Left cardiac atrium (tissue), 4 donors: ENCODE data around the gene BORCS8. TPM values are rescaled to one million over a fixed set of nuclear protein-coding genes. Genes with fewer than 3 reads are reported as not detected.
"Not testable (repeated sequence)": the region's sequence is repeated elsewhere in the genome, so short reads cannot be mapped to it uniquely, and the experiment has no call there.

Source experiments
- ATAC-seq, 2 donors: fragments of 200-7000 bp; cut with Tn5 transposase; one replicate each; pipeline ENCODE4 v1.9.1; 2020; ENCODE audit warnings: mild to moderate bottlenecking in 2 of 2, moderate library complexity in 2 of 2
- DNase-seq: peaks from one replicate; pipeline ENCODE4 v3.0.0-alpha.2; 2020
- intact Hi-C, 2 donors: fragments of 100-400 bp; cut with DNase I; formaldehyde crosslinking; loops; one replicate each; pipeline versions ENCODE4 v1.14.1 to v1.15.1; 2022 to 2023
- total RNA-seq, 2 donors: library from RNA; stranded (reverse); fragmentation: NEBNext Ultra II Directional; extraction: Animal tissue kit (Norgen Biotek cat#: 25700); gene quantifications; one replicate each; pipeline ENCODE4 v1.2.1, GENCODE V29; 2021
- donor health status: DM: no; HTN: yes; CAD: no.
- donor health status: DM: no; HTN: yes; CAD: no; lungs with severe emphysema.
- donor health status: DM: yes; HTN: yes; CAD: no.
- donor health status: Dilated cardiomyopathy.

Gene BORCS8
- total RNA-seq, 2 donors from 2014 or later: 20.1 to 24.0 TPM

DNA sequence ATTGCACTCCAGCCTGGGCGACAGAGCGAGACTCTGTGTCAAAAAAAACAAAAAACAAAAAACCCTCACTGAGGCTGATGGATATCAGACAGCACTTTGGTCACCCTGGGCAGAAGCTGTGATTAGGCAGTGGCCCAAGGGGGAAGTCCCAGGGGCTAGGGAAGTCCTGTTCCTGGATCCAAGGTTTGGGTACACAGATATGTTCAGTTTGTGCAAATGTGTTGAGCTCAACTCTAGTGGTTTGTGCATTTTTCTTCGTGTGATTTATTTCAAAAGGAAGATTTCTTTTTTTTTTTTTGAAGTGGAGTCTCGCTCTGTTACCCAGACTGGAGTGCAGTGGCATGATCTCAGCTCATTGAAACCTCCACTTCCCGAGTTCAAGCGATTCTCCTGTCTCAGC lies 34.1 kb downstream of the BORCS8 start:
- intact Hi-C loops: no loop called here
- DNase-seq: no peak
- ATAC-seq: no peak

DNA sequence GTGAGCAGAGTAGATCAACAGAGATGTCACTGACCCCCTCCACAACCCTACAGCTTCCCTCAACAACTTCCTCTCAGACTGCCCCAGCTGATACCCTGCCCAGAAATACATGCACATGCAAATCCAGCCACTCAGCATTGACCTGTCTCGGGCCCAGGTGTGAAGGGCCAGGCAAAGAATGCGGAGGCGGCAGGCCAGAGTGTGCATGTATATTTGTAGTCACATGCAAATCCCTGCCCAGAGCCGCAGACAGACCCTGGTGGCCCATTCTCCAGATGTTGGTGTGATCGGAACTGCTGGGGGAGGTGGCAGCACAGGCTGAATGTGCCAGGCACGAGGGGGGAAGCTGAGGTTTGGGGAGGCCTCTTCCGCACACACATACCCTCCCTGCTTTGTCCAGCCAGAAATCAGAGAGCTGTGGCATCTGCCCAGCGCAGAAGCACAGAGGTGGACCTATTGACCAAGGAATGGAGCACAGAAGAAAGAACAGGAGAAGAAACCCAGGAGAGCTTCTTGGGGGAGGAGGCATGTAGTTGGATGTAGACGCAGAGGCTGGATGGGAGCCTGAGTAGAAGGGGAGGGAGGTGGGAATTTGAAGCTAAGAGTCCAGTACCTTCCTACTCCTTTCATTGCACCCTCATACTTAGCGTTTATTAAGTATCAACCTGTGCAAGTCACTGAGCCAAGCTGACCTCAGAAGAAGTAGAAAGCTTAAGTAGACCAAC lies 36.3 kb downstream of the BORCS8 start:
- no peak for DNase-seq
- intact Hi-C loops: no loop called here
- no peak for ATAC-seq

DNA sequence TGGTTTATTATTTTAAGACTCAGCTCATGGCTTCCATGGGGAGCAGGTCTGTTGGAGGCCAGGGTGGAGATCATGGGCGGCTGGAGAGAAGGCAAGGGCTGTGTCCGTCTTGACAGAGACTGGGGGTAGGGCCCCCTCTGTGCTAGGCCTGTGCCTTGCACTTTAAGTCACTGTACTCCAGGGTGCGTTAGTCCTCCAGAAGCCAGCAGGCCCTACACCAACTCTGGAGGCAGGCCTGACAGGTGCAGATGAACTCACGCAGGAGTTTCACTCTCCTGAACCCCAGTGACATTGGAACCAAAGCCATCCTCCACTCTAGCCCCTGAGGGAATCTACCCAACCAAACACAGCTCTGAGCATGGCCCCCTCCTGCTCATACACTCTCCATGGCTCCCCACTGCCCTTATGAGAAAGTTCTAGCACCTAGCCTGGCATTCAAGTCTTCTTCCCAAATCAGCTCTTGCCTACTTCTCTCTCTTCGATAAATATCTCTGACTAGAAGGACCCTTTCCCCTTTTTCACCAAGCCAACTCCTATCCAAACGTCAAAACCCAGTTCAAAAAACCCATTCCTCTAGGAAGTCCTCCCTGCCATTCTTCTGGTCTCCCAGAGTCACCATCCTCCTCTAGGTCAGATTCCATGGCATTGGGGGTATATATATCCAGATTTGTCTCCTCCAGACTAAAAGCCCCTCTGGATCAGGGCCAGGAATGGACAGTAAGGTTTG lies 37.0 kb downstream of the BORCS8 start:
- intact Hi-C loops: no loop called here
- DNase-seq (no peak), ATAC-seq (no peak)

DNA sequence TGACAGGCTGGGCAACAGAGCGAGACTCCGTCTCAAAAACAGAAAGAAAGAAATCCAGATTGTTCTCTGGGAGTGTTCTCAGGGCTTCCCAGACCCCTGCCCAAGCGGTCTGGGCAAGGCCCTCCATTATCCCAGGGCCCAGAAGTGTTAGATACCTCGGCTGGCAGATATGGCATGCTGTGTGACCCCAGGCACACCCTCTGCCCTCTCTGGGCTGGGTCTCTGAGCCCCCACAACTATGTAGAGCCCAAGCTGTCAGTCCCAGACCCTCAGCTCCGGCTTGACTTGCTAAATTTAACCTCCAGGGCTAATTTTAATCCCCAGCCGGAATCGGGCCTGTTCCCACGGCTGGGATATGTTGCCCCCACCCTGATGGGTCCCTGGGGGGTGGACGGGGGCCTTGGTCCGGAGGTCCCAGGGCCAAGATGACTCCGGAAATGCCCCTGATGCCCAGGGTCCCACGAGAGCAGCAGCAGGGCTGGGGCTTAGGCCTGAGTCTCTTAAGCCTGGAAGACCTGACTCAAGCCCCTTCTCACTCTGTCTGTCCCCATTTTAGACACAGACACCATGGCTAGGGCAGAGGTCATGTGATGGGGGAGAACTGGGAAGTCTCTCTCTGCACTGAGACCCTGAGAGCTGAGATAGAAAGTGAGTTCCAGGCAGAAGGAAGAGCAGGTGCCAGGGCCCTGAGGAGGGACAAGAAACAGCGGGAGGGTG lies 39.1 kb downstream of the BORCS8 start:
- DNase-seq (no peak), ATAC-seq (peak in 1 of 2 donors; percentile 19)
- intact Hi-C loops: no loop called here

DNA sequence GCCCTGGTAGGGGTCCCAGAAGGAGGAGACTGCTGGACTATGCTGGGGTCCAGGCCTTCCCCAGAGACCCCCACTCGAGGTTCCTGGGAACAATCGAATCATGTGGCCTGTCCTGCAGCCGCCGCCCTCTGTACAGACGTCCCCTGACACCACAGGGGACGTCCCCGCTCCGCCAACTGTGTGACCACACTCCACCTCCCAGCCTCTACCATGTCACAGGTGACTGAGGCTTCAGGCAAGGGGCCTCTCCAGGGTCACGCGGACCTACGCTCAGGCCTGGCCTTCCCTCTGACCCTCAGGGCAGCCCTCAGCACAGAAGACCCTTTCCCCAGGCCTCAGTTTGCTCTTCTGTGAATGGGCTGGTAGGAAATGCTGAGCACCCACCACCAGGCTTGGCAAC lies 40.5 kb downstream of the BORCS8 start:
- DNase-seq: no peak
- intact Hi-C loops: no loop called here
- ATAC-seq: no peak

DNA sequence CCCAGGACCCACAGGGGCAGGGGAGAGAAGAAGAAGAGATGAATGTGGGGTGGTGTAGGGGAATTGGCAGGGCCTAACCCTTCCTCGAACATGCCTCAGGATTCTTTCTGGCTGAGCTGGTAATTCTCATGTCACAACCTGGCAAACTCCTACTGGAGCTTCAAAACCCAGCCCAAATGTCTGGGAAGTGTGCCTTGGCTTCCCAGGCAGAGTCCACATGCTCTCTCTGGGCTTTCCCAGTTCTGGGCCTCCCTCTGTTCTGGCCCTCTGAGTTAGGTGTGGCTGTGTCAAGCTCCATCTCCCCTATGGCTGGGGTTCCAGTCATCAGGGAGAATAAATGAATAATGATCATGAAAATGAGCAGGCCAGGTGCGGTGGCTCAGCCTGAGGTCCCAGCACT lies 42.5 kb downstream of the BORCS8 start:
- DNase-seq: no peak
- no peak for ATAC-seq
- intact Hi-C loops: loop anchor here (5.0 to 10.0 kb wide), 2 partner anchors 195 to 343 kb away; no protein-coding TSS in a partner anchor

DNA sequence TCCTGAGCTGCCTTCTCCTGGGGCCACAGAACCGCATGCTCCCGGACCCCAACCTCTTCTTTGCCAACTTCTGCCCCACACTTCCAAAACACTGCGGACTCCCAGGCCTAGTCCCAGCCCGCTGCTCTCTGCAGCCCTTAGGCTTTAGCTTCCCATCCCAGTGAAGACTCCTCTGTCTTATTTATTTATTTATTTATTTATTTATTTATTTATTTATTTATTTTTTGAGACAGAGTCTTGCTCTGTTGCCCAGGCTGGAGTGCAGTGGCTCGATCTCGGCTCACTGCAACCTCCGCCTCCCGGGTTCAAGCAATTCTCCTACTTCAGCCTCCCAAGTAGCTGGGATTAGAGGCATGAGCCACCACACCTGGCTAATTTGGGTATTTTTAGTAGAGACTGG lies 43.4 kb downstream of the BORCS8 start:
- not testable (repeated sequence) for DNase-seq, ATAC-seq
- intact Hi-C loops: loop anchor here (5.0 to 10.0 kb wide), 2 partner anchors 196 to 344 kb away; no protein-coding TSS in a partner anchor

DNA sequence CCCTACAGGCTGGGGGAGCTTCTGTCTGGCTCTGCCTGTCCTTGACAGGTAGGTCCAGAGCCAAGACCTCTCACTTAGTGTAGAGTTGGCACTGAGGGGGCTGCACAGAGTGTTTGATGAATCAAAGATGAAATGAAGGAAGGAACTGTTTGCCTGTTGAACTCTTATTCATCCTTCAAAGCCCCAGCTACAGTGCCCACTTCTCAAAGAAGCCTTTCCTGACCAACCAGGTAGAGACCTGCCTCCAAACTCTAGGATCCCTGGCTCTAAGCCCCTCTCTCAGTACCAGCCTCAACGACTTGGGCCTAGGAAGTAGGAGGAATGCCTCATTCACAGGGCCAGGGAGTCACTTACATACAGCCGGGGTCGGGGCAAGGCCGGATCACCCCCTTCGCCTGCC lies 44.6 kb downstream of the BORCS8 start:
- ATAC-seq (no peak), DNase-seq (no peak)
- intact Hi-C loops: loop anchor here (5.0 to 10.0 kb wide), 2 partner anchors 197 to 345 kb away; no protein-coding TSS in a partner anchor

DNA sequence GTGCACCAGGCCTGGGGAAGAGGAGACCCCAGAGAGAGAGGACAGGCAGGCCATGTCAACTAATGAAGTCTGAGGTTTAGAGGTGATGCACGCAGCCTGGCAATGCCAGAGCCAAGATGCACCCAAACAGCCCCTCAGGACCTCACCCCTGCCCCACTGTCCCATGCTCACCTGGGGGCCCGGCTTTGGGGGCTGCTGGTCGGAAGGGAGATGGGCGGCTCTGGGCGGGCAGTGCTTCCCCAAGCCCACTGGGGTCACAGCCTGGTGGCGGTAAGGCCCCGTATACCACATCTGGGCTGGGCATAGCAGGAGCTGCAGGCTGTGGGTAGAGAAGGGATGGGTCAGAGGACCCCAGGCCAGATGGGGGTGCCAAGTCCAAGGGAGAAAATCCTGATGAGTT lies 45.1 kb downstream of the BORCS8 start:
- ATAC-seq: no peak
- DNase-seq: no peak
- intact Hi-C loops: loop anchor here (5.0 to 10.0 kb wide), 2 partner anchors 198 to 345 kb away; no protein-coding TSS in a partner anchor

DNA sequence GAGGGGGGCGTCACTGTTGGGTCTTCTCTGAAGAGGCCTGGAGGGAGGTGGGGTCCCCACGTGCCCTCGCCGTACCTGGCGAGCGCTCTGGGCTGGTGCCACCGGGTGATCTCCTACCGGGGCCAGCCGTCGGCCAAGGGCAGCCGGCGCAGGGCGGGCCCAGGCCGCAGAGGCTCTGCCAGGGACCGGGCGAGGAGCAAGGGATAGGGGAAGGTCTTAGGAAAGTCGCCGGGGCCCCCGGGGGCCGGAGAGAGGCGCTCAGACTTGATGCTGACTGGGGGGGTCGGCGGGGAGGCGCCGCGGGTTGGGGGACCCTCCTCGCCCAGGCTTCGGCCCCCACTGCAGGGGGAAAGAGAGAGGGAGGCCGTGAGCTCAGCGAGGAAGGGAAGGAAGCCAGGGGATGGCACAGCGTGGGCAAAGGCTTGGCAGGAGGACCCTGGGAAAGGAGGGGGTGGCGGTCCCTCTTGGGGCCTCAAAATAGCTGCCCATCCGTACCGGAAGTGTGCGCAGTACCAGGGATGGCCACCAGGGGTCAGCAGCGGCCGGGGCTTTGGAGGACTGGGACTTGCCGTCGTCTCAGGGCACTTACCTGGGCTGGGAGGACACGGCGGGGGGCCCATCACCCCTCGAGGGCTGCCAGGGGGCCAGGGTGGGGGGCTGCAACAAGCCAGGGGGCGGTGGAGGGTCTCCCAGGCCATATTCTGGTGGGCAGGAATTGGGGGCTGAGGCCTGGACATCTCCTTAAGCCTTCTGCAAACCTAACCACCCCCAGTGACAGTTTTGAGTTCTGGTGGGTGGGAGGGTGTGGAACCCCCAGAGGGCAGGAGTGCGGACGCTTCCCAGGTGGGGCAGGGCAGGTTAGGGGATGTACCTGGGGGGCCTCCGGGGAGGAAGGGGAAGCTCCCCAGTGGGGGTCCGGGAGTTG lies 46.0 kb downstream of the BORCS8 start:
- ATAC-seq (peak; percentile 70 to 81), DNase-seq (peak; percentile 80)
- intact Hi-C loops: loop anchor here (5.0 to 10.0 kb wide), 2 partner anchors 199 to 346 kb away; no protein-coding TSS in a partner anchor

DNA sequence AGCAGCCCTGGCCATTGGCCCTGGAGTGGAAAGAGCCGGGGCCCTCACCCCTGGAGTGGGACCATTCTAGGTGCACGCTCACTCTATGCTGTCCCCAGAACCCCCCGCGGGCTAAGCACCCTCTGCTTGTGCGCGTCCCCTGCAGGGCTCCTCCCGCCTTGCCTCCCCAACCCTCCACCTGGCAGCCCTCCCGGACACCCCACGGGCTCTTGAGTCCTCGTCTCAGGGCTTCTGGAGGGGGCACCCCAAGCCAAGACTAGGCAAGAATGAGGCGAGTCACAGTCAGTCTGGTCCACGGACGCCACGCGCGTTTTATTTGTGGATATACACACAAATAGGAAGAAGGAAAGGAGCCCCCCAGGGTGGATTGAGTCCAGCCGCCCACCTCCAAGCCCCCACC lies 46.7 kb downstream of the BORCS8 start:
- intact Hi-C loops: loop anchor here (5.0 to 10.0 kb wide), 2 partner anchors 200 to 347 kb away; no protein-coding TSS in a partner anchor

DNA sequence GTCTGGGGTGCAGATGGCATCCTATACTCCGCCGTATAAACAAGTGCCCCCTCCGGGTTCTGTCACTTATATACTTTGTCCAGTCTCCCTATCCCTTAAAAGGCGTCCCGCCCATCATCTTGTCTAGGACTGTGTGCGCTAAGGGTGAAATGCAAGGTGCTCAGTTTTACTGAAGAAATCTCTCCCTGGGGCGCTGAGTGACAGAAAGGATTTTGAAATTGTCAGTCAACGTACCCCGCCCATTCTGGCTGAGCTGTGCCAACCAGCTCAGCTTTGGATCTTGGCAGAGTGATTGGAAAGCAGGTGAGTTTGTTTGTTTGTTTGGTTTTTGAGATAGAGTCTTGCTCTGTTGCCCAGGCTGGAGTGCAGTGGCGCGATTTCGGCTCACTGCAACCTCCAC lies 49.6 kb downstream of the BORCS8 start:
- DNase-seq (no peak), ATAC-seq (no peak)
- intact Hi-C loops: loop anchor here in 1 of 2 donors (5.0 to 10.0 kb wide), 2 partner anchors 85 to 202 kb away; no protein-coding TSS in a partner anchor

More for the DNA sequence above, 46.7 kb downstream of the BORCS8 start:
- ATAC-seq: peak in 1 of 2 donors; percentile 27
- DNase-seq: no peak

DNA sequence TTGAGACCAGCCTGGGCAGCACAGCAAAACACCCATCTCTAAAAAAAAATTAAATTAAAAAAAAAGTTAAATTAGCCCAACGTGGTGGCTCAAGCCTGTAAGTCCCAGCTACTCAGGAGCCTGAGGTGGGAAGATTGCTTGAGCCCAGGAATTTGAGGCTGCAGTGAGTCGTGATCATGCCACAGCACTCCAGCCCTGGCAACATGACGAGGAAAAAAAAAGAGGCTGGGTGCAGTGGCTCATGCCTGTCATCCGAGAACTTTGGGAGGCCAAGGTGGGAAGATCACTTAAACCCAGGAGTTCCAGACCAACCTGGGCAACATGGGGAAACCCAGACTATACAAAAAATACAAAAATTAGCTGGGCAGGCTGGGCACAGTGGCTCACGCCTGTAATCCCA lies 51.5 kb downstream of the BORCS8 start:
- no peak for ATAC-seq
- no peak for DNase-seq
- intact Hi-C loops: loop anchor here in 1 of 2 donors (5.0 to 10.0 kb wide), 2 partner anchors 83 to 204 kb away; no protein-coding TSS in a partner anchor

DNA sequence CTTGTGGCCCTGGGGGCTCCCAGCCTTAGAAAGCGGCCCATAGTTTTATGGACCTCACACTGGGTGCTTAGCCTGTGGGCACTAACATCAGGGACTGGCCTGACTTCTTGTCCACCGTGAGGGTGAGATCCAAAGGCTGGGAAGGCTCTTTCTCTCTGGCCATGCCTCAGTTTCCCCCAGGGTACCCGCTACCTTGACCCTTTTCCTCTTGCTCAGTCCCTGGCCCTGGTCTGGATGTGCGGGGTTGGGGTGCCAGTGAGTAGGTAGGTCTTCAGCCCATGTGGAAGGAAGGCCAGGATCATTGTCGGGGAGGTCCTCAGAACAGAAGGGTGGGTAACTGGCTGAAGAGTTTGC lies 52.1 kb downstream of the BORCS8 start:
- no peak for ATAC-seq
- intact Hi-C loops: loop anchor here (2.0 to 10.0 kb wide), 3 partner anchors 83 to 205 kb away; no protein-coding TSS in a partner anchor

DNA sequence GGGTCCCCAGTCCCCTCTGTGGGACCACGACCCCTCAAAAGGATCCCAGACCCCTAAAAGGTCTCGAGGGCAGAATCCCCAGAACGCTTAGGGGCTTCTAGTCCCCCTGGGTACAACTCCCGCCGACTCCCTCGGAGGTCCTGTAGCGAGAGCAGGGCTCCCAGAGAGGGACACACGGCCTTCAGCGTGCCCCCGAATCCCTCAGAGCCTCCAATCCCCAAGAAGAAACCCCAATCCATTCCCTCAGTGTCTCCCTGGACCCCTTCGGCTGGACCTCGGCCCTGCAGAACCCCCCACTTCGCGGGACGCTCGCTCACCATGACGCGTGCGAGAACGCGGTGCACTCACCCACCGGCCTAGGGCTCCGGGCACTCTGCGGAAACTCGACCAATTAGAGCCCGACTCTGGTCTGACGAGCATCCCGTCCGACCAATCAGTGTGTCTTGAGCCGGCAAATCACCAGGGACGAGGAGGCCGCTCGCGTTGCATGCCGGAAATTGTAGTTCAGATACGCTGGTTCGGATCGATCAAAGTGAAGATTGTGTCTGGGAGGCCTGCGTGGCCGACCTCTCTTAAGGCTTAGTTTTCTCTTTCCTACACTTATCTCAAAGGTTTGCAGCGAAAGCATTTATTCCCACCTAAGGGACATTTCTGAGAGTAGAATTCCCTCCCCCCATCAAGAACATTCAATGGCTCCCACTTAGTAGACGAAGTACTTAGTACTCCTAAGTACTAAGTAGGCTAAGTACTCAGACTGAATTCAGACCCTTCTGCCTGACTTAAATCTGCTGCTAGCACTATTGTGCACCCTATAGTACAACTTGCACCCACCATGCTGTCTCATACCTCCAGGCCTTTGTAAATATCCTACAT lies 53.6 kb downstream of the BORCS8 start, which contains the start of gene TMEM161A:
Gene TMEM161A (minus strand): TSS at position 370 of the 873 bp plus-strand sequence. CDS start 50 bp downstream, at position 320.
- intact Hi-C loops: loop anchor here in 1 of 2 donors (2.0 kb wide), 1 partner anchor 86 kb away; no protein-coding TSS in a partner anchor
- DNase-seq: peak; percentile 98
- peak; percentile 99 to 100 for ATAC-seq

More for the DNA sequence above, 52.1 kb downstream of the BORCS8 start:
- DNase-seq: no peak

DNA sequence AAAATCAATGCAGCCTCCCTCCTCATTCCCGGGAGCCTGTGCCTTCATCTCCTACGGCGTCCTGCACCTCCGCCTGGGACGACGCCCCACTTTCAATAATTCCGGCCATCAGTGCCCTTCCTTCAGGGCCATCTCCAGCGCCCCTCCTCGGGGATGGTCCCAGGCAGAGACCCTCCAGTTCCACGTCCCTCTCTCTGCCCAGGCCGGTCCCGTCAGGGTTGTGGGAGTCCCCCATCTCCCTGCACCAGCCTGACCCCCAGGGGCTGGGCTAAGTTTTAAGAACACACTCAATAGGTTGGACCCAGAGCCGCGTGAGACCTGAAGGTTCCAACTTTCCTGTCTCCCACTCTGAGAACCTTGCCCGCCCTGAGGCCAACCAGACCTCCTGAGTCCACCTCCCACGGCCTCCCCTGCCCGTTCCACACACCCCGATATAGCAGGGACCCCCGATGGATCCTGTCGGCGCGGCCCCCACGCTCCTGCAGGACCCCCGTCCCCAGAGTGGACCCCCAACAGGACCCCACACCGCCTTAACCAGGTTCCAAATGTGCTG lies 54.3 kb downstream of the BORCS8 start:
- DNase-seq (no peak), ATAC-seq (peak; percentile 13 to 20)
- intact Hi-C loops: loop anchor here in 1 of 2 donors (2.0 kb wide), 1 partner anchor 85 kb away; no protein-coding TSS in a partner anchor

DNA sequence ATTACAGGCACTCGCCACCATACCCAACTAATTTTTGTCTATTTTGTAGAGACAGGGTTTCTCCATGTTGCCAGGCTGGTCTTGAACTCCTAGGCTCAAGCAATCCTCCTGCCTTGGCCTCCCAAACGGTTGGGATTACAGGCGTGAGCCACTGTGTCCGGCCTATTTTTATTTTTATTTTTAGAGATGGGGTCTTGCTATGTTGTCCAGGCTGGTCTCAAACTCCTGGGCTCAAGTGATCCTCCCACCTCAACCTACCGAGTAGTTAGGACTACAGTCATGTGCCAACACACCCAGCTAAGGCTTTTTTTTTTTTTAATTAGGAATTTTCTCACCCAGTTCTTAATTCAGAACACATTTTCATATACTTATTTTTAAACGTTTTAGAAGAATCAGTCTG lies 56.2 kb downstream of the BORCS8 start:
- DNase-seq, intact Hi-C loops, ATAC-seq: not testable (repeated sequence)
